ENCODE results near the gene FNDC5. TPM values are rescaled to one million over a fixed set of nuclear protein-coding genes. Genes with fewer than 3 reads are reported as not detected.

The FNDC5 gene
- total and polyA plus RNA-seq, 12 donors = 12.4 to 130 (median 73.5) TPM

GRCh38 chr1:32876341-32877210 is 5.9 kb upstream of the FNDC5 start:
- H3K36me3 ChIP-seq = no peaks in the 10 kb centered on the region
- H3K27me3 ChIP-seq = peaks cover 0 to 32% (median 0%) of the 10 kb centered on the region in 7 donors
- DNase-seq (peak in 1 of 2 donors; percentile 63), ATAC-seq (peak in 6 of 8 donors; percentile 43 to 75 (median 62))
- peak; percentile 64 to 90 (median 84) for TF ChIP-seq CTCF (IDR thresholded peaks at IDR 0.05)
- peaks cover 8 to 49% (median 30%) of the 10 kb centered on the region in 9 donors for H3K4me1 ChIP-seq
- intact Hi-C loops (cut with DNase I) = loop anchor here in 6 of 10 donors (2.0 to 10.0 kb wide), 5 partner anchors 52 to 362 kb away; no protein-coding TSS in a partner anchor
- 32 to 41% methylated on average over 16 of the region's 16 CpGs for WGBS, 2 donors
- no peaks in the 10 kb centered on the region for H3K9me3 ChIP-seq
- H3K4me3 ChIP-seq = no peak overlapping the region
- no peak overlapping the region for H3K27ac ChIP-seq

- Histone ChIP-seq H3K36me3 (no peaks in the 10 kb centered on the region), H3K9me3 (no peaks in the 10 kb centered on the region), H3K4me3 (no peak overlapping the region), H3K27ac (no peak overlapping the region), H3K4me1 (peaks cover 8 to 51% (median 35%) of the 10 kb centered on the region in 9 donors), H3K27me3 (peaks cover 0 to 43% (median 0%) of the 10 kb centered on the region in 7 donors)
- no peak for TF ChIP-seq CTCF (IDR thresholded peaks at IDR 0.05)
- WGBS, 2 donors = 80 to 87% methylated on average over 5 of the region's 5 CpGs
- DNase-seq (no peak), ATAC-seq (no peak)
- intact Hi-C loops (cut with DNase I) = loop anchor here in 9 of 10 donors (2.0 to 10.0 kb wide), 8 partner anchors 50 to 360 kb away; partner anchors contain the start of genes S100PBP (in 3 of the 9), YARS1 (in 3 of the 9) and AZIN2 (in 1 of the 9)
Measured at GRCh38 chr1:32874860-32875752, 4.4 kb upstream of the FNDC5 start.

- 86 to 91% methylated on average over 5 of the region's 5 CpGs for WGBS, 2 donors
- Histone ChIP-seq H3K27me3 (peaks cover 0 to 50% (median 0%) of the 10 kb centered on the region in 7 donors), H3K36me3 (no peaks in the 10 kb centered on the region), H3K9me3 (no peaks in the 10 kb centered on the region), H3K4me1 (peaks cover 8 to 54% (median 35%) of the 10 kb centered on the region in 9 donors), H3K27ac (no peak overlapping the region), H3K4me3 (no peak overlapping the region)
- TF ChIP-seq CTCF (IDR thresholded peaks at IDR 0.05) = no peak
- intact Hi-C loops (cut with DNase I) = loop anchor here in 8 of 10 donors (2.0 to 10.0 kb wide), 7 partner anchors 49 to 359 kb away; partner anchors contain the start of genes S100PBP (in 3 of the 8), YARS1 (in 3 of the 8) and AZIN2 (in 1 of the 8)
- no peak for DNase-seq
- no peak for ATAC-seq
Measured at GRCh38 chr1:32873484-32873883, 2.8 kb upstream of the FNDC5 start.

- no peak for TF ChIP-seq CTCF (IDR thresholded peaks at IDR 0.05)
- ATAC-seq = peak in 2 of 8 donors; percentile 2 to 3
- peaks cover 0 to 50% (median 0%) of the 10 kb centered on the region in 7 donors for H3K27me3 ChIP-seq
- 50 to 52% methylated on average over 7 of the region's 7 CpGs for WGBS, 2 donors
- H3K36me3 ChIP-seq = peaks cover 0 to 12% (median 0%) of the 10 kb centered on the region in 9 donors
- peak overlapping the region in 7 of 10 donors; percentile 0 to 61 (median 56) for H3K4me3 ChIP-seq
- H3K27ac ChIP-seq = peak overlapping the region in 6 of 10 donors; percentile 23 to 67 (median 56)
- H3K4me1 ChIP-seq = peaks cover 4 to 42% (median 22%) of the 10 kb centered on the region in 9 donors
- intact Hi-C loops (cut with DNase I) = loop anchor here in 8 of 10 donors (2.0 to 10.0 kb wide), 7 partner anchors 47 to 357 kb away; partner anchors contain the start of genes S100PBP (in 3 of the 8), YARS1 (in 3 of the 8) and AZIN2 (in 1 of the 8)
- no peak for DNase-seq
- H3K9me3 ChIP-seq = no peaks in the 10 kb centered on the region
Measured at GRCh38 chr1:32872192-32872460, 1.4 kb upstream of the FNDC5 start.

Measured in heart right ventricle (tissue), 16 donors.